SK-N-SH (cell line): ENCODE data around the gene HSPG2. TPM values are rescaled to one million over a fixed set of nuclear protein-coding genes. Genes with fewer than 3 reads are reported as not detected.
A peak's percentile ranks its signal among the peaks of the same experiment; 100 is the strongest.

Experiments used
- CTCF ChIA-PET: fragments of 300-600, 350-600 bp; formaldehyde crosslinking; extraction: SDS; loops from one replicate; lab custom pipeline; 2021; lab: Yijun Ruan, JAX
- POLR2A ChIA-PET: fragments of 350-600 bp; sonication (Branson Sonifier 250); formaldehyde crosslinking; extraction: SDS; loops from one replicate; lab custom pipeline; 2020; ENCODE audit warnings: antibody characterized with exemption, inconsistent platforms; lab: Yijun Ruan, JAX
- DNase-seq: peaks from one replicate; pipeline ENCODE4 v3.0.0; 2012
- H2AFZ ChIP-seq: fragments of 200-600 bp; sonication (generic); 2 replicates; pipeline ENCODE4 v1.8.1; 2016; ENCODE audit warnings: antibody characterized with exemption, mild to moderate bottlenecking, low read depth
- H3F3A ChIP-seq: fragments of 200-600 bp; sonication (generic); replicated peaks from 2 replicates; pipeline ENCODE3; 2016; ENCODE audit warnings: antibody characterized with exemption, mild to moderate bottlenecking; ENCODE audit not compliant: insufficient read depth
- H3K27ac ChIP-seq, 2 experiments: fragments of 200-500 bp in 1 of 2; fragments of 200-600 bp in 1 of 2; sonication (Bioruptor generic) in 1 of 2; sonication (generic), shearing (Covaris generic) in 1 of 2; 2 replicates each; pipeline versions ENCODE4 v1.5.1 to v1.6.1; 2014 to 2016; ENCODE audit warnings: low read depth in 2 of 2, inconsistent platforms in 1 of 2, low read length in 1 of 2, mild to moderate bottlenecking in 1 of 2, mixed read lengths in 1 of 2
- H3K27me3 ChIP-seq: fragments of 200-600 bp; sonication (generic), shearing (Covaris generic); 2 replicates; pipeline ENCODE4 v1.6.1; 2016; ENCODE audit warnings: mixed run types; ENCODE audit not compliant: insufficient read depth
- H3K36me3 ChIP-seq, 2 experiments: fragments of 200-500 bp in 1 of 2; fragments of 200-600 bp in 1 of 2; sonication (Bioruptor generic) in 1 of 2; sonication (generic) in 1 of 2; replicated peaks in 1 of 2; 2 replicates each; pipeline versions ENCODE3 to v1.5.1; 2014 to 2016; ENCODE audit warnings: low read length in 1 of 2, mild to moderate bottlenecking in 1 of 2; ENCODE audit not compliant: insufficient read depth in 2 of 2, control insufficient read depth in 1 of 2
- H3K4me1 ChIP-seq, 2 experiments: fragments of 200-500 bp in 1 of 2; fragments of 200-600 bp in 1 of 2; sonication (Bioruptor generic) in 1 of 2; sonication (generic), shearing (Covaris generic) in 1 of 2; 2 replicates each; pipeline versions ENCODE4 v1.5.1 to v1.6.1; 2014 to 2016; ENCODE audit warnings: low read depth in 1 of 2, low read length in 1 of 2, mixed run types in 1 of 2; ENCODE audit not compliant: insufficient read depth in 2 of 2, control insufficient read depth in 1 of 2
- H3K4me2 ChIP-seq: fragments of 200-600 bp; sonication (generic), shearing (Covaris generic); 2 replicates; pipeline ENCODE4 v1.6.1; 2017; ENCODE audit warnings: mixed run types
- H3K4me3 ChIP-seq, 2 experiments: fragments of 200-500 bp in 1 of 2; fragments of 200-600 bp in 1 of 2; sonication (Bioruptor generic) in 1 of 2; sonication (generic), shearing (Covaris generic) in 1 of 2; 2 replicates each; pipeline versions ENCODE4 v1.5.1 to v1.8.1; 2014 to 2016; ENCODE audit warnings: low read depth in 2 of 2, inconsistent platforms in 1 of 2, low read length in 1 of 2, mild to moderate bottlenecking in 1 of 2, mixed read lengths in 1 of 2, moderate library complexity in 1 of 2
- H3K79me2 ChIP-seq: fragments of 200-600 bp; sonication (generic); 2 replicates; pipeline ENCODE4 v1.8.1; 2017; ENCODE audit warnings: mild to moderate bottlenecking; ENCODE audit not compliant: insufficient read depth
- H3K9ac ChIP-seq: fragments of 200-600 bp; sonication (generic); 2 replicates; pipeline ENCODE4 v1.6.1; 2017; ENCODE audit warnings: mixed run types
- H3K9me2 ChIP-seq: fragments of 200-600 bp; sonication (generic); 2 replicates; pipeline ENCODE4 v1.6.1; 2017; ENCODE audit warnings: mixed run types
- H3K9me3 ChIP-seq: fragments of 200-600 bp; sonication (generic); 2 replicates; pipeline ENCODE4 v1.6.1; 2017; ENCODE audit warnings: mixed run types, mild to moderate bottlenecking, moderate library complexity
- H4K20me1 ChIP-seq: fragments of 200-600 bp; sonication (generic); 2 replicates; pipeline ENCODE4 v1.6.1; 2017; ENCODE audit warnings: mild to moderate bottlenecking, mixed run types; ENCODE audit not compliant: insufficient read depth
- CTCF ChIP-seq: fragments of 200-600 bp; sonication (generic); IDR thresholded peaks from 2 replicates; pipeline ENCODE4 v1.6.1; 2017; ENCODE audit warnings: antibody characterized with exemption, mild to moderate bottlenecking, moderate library complexity
- EZH2phosphoT487 ChIP-seq: fragments of 200-600 bp; sonication (generic); IDR thresholded peaks from 2 replicates; pipeline ENCODE4 v1.6.1; 2017; ENCODE audit warnings: low read depth, mixed run types, mild to moderate bottlenecking, antibody characterized with exemption, moderate library complexity, borderline replicate concordance
- FOSL2 ChIP-seq: IDR thresholded peaks from 2 replicates; pipeline ENCODE4 v1.4.0; 2012; ENCODE audit warnings: low read depth, mild to moderate bottlenecking, moderate library complexity, borderline replicate concordance
- FOXJ3 ChIP-seq: sonication (generic); formaldehyde crosslinking; IDR thresholded peaks from 2 replicates; pipeline ENCODE4 v1.5.1; 2020; ENCODE audit warnings: mild to moderate bottlenecking, missing genetic modification reagents
- FOXM1 ChIP-seq: IDR thresholded peaks from 2 replicates; pipeline ENCODE4 v1.4.0; 2012; ENCODE audit warnings: low read depth, mild to moderate bottlenecking
- GABPA ChIP-seq: IDR thresholded peaks from 2 replicates; pipeline ENCODE4 v1.4.0; 2012; ENCODE audit warnings: low read depth, mild to moderate bottlenecking
- GATA2 ChIP-seq: sonication (generic); formaldehyde crosslinking; IDR thresholded peaks from 2 replicates; pipeline ENCODE4 v1.5.0; 2020; ENCODE audit warnings: mild to moderate bottlenecking, missing genetic modification reagents
- JUND ChIP-seq: IDR thresholded peaks from 2 replicates; pipeline ENCODE4 v1.4.0; 2012
- MAX ChIP-seq: IDR thresholded peaks from 2 replicates; pipeline ENCODE4 v1.4.0; 2012; ENCODE audit warnings: low read depth
- MEF2A ChIP-seq: IDR thresholded peaks from 2 replicates; pipeline ENCODE4 v1.4.0; 2012; ENCODE audit warnings: low read depth, borderline replicate concordance
- MXI1 ChIP-seq: IDR thresholded peaks from 2 replicates; pipeline ENCODE4 v1.6.1; 2012; ENCODE audit warnings: mild to moderate bottlenecking, low read depth, low read length, improper control_type of control experiment
- RCOR1 ChIP-seq: fragments of 150-350 bp; IDR thresholded peaks from 2 replicates; pipeline ENCODE4 v1.6.1; 2017; ENCODE audit warnings: antibody characterized with exemption, low read length
- REST ChIP-seq: IDR thresholded peaks from 2 replicates; pipeline ENCODE4 v1.6.1; 2012; ENCODE audit warnings: mild to moderate bottlenecking, low read depth, low read length, moderate library complexity
- SIN3A ChIP-seq: IDR thresholded peaks from 2 replicates; pipeline ENCODE4 v1.6.1; 2012; ENCODE audit warnings: low read depth, mild to moderate bottlenecking, low read length, moderate library complexity, borderline replicate concordance
- TCF12 ChIP-seq: IDR thresholded peaks from 2 replicates; pipeline ENCODE4 v1.4.0; 2012
- TEAD4 ChIP-seq: IDR thresholded peaks from 2 replicates; pipeline ENCODE4 v1.4.0; 2012; ENCODE audit warnings: mild to moderate bottlenecking, borderline replicate concordance; ENCODE audit not compliant: insufficient read depth
- WGBS: methylation state at CpG from one replicate; pipeline ENCODE4 v1.1.6; 2017; ENCODE audit warnings: low lambda C conversion rate; 5-methylcytosine and 5-hydroxymethylcytosine counted together
- polyA plus RNA-seq, 3 experiments: library from polyadenylated mRNA; depleted of rRNA; stranded (reverse); fragments of >200 nt; gene quantifications; 2 replicates each; pipeline ENCODE4 v1.2.3, GENCODE V29; 2012
- TF ChIP-seq, protein P1 (sequence below): IDR thresholded peaks from 2 replicates; pipeline ENCODE4 v1.4.0; 2012; ENCODE audit warnings: low read depth, borderline replicate concordance
- TF ChIP-seq, protein P2 (sequence below): IDR thresholded peaks from 2 replicates; pipeline ENCODE4 v1.4.0; 2012; ENCODE audit warnings: low read depth, borderline replicate concordance

HSPG2 gene
- polyA plus RNA-seq, 1 of the 3 experiments (the other 2 are of a cell fraction) = 28.9 TPM

DNA sequence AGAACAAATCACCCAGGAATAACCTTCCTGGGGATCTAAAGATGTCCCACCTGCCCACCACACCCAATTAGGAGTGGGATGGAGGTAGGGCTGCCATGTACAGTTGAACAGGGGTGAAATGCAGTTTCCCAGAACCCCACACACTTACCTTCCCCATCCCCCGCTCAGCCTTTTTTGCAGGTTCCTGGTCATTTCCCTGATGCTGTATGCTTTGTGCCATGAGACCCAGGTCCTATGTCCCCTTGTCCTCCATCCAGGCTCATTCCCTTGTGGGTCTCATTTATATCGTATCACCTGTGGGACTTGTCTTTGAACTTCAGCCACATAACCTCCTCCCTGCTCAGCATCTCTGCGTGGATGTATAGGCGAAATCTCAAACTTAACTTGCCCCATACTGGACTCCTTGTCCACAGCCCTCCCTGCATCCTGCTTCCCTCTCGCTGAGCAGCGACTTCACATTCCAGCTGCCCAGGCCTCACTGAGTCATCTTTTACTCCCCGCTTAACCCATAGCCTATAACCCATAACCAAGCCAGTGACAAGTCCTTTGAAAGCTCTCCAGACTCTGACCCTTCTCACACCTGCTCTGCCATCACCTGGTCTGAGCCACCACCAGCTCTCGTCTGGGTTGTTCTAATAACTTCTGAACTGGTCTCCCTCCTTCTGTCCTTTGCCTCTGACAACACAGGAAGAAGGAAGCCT is 120.4 kb downstream of the HSPG2 start:
- Histone ChIP-seq H3K9me2 (no peaks in the 10 kb centered on the region), H3F3A (peaks cover 13% of the 10 kb centered on the region), H3K9me3 (no peaks in the 10 kb centered on the region), H3K4me1 (no peaks in the 10 kb centered on the region; a peak in 1 of 4 replicates), H3K79me2 (no peaks in the 10 kb centered on the region), H2AFZ (no peak overlapping the region), H3K27me3 (no peaks in the 10 kb centered on the region), H3K4me3 (no peak overlapping the region), H3K27ac (no peak overlapping the region), H4K20me1 (no peaks in the 10 kb centered on the region), H3K4me2 (no peak overlapping the region), H3K36me3 (no peaks in the 10 kb centered on the region), H3K9ac (no peak overlapping the region)
- CTCF ChIA-PET = no interaction called here
- TF ChIP-seq TCF12 (peak; percentile 45; the same call in 1 of the 2 replicates), MAX (no peak), RCOR1 (no peak), TEAD4 (0 out of 2 replicates have a peak, but pooled peaks have one; percentile 25), MXI1 (no peak), FOXM1 (no peak), JUND (peak; percentile 43; the same call in 1 of the 2 replicates), REST (no peak), FOSL2 (peak; percentile 55), MEF2A (no peak), FOXJ3 (no peak)
- TF ChIP-seq, protein P1, sequence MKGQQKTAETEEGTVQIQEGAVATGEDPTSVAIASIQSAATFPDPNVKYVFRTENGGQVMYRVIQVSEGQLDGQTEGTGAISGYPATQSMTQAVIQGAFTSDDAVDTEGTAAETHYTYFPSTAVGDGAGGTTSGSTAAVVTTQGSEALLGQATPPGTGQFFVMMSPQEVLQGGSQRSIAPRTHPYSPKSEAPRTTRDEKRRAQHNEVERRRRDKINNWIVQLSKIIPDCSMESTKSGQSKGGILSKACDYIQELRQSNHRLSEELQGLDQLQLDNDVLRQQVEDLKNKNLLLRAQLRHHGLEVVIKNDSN = 0 out of 2 replicates have a peak, but pooled peaks have one; percentile 10
- whole genome bisulfite sequencing = 73% methylated on average over 8 of the region's 8 CpGs
- POLR2A ChIA-PET = no interaction called here
- no peak for DNase-seq

GRCh38 chr1:21815724-21816321 is 121.3 kb downstream of the HSPG2 start:
- H3K36me3 ChIP-seq = no peaks in the 10 kb centered on the region
- no peaks in the 10 kb centered on the region for H3K9me2 ChIP-seq
- TF ChIP-seq FOSL2 (no peak), GATA2 (CRISPR knock-in tag) (no peak), CTCF (no peak), SIN3A (no peak), GABPA (no peak), FOXJ3 (no peak), MXI1 (no peak), EZH2phosphoT487 (no peak)
- TF ChIP-seq, protein P2, sequence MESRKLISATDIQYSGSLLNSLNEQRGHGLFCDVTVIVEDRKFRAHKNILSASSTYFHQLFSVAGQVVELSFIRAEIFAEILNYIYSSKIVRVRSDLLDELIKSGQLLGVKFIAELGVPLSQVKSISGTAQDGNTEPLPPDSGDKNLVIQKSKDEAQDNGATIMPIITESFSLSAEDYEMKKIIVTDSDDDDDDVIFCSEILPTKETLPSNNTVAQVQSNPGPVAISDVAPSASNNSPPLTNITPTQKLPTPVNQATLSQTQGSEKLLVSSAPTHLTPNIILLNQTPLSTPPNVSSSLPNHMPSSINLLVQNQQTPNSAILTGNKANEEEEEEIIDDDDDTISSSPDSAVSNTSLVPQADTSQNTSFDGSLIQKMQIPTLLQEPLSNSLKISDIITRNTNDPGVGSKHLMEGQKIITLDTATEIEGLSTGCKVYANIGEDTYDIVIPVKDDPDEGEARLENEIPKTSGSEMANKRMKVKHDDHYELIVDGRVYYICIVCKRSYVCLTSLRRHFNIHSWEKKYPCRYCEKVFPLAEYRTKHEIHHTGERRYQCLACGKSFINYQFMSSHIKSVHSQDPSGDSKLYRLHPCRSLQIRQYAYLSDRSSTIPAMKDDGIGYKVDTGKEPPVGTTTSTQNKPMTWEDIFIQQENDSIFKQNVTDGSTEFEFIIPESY = no peak
- H3K9ac ChIP-seq = no peak overlapping the region
- peak; percentile 16 for DNase-seq
- ChIA-PET POLR2A (no interaction called here), CTCF (interaction anchor here (1.2 to 1.3 kb wide), 2 partner anchors 9 to 33 kb away, joined by 3 to 4 read pairs; no protein-coding TSS in a partner anchor)
- no peaks in the 10 kb centered on the region for H4K20me1 ChIP-seq
- no peaks in the 10 kb centered on the region for H3K9me3 ChIP-seq
- peaks cover 13% of the 10 kb centered on the region for H3F3A ChIP-seq
- no peaks in the 10 kb centered on the region for H3K79me2 ChIP-seq
- no peaks in the 10 kb centered on the region for H3K27me3 ChIP-seq
- H2AFZ ChIP-seq = no peak overlapping the region
- no peaks in the 10 kb centered on the region; a peak in 1 of 4 replicates for H3K4me1 ChIP-seq
- over 99% methylated on average over 12 of the region's 12 CpGs for WGBS
- no peak overlapping the region for H3K4me3 ChIP-seq
- no peak overlapping the region for H3K4me2 ChIP-seq
- no peak overlapping the region for H3K27ac ChIP-seq
